GM12878 (cell line): ENCODE data around the gene CSF3R. TPM values are rescaled to one million over a fixed set of nuclear protein-coding genes. Genes with fewer than 3 reads are reported as not detected.

Source experiments
- ETV6 ChIP-seq, 2 experiments: fragments of 450-650 bp in 1 of 2; IDR thresholded peaks in 1 of 2; conservative IDR thresholded peaks in 1 of 2; 2 replicates each; pipeline ENCODE4 v1.6.1; 2014; ENCODE audit warnings: antibody characterized with exemption in 1 of 2, borderline replicate concordance in 1 of 2, low read depth in 1 of 2, mild to moderate bottlenecking in 1 of 2, moderate library complexity in 1 of 2
- NFYA ChIP-seq: IDR thresholded peaks from 2 replicates; pipeline ENCODE4 v1.6.1; 2011; ENCODE audit warnings: low read depth, mild to moderate bottlenecking, low read length, improper control_type of control experiment, borderline replicate concordance
- POLR2A ChIP-seq: IDR thresholded peaks from 2 replicates; pipeline ENCODE4 v1.6.1; 2011; ENCODE audit warnings: low read depth, mild to moderate bottlenecking, low read length
- RAD51 ChIP-seq: fragments of 450-650 bp; IDR thresholded peaks from 2 replicates; pipeline ENCODE4 v1.6.1; 2016; ENCODE audit warnings: moderate library complexity, mild to moderate bottlenecking, inconsistent platforms
- RFX5 ChIP-seq: IDR thresholded peaks from 2 replicates; pipeline ENCODE4 v1.6.1; 2011; ENCODE audit warnings: low read depth, low read length, improper control_type of control experiment
- SMAD5 ChIP-seq: IDR thresholded peaks from 2 replicates; pipeline ENCODE4 v1.6.1; 2016; ENCODE audit warnings: antibody characterized with exemption, low read depth
- SP1 ChIP-seq: IDR thresholded peaks from one replicate; pipeline ENCODE4 v1.6.1; 2011; ENCODE audit warnings: low read depth, low read length
- polyA plus RNA-seq, 11 experiments: library from polyadenylated mRNA; depleted of rRNA in 4 of 11; unstranded in 6 of 11; stranded (reverse) in 5 of 11; fragments of >200 nt; fragmentation: Nextera tagmentation in 4 of 11; fragmentation: Illumina TruSeq in 1 of 11; extraction: Ambion mirVana in 4 of 11; extraction: Trizol in 1 of 11; gene quantifications; 1 replicate in 1 of 11; 2 replicates in 10 of 11; pipeline versions ENCODE4 v1.2.1 to v1.2.3, GENCODE V29; 2011 to 2016; ENCODE audit warnings: inconsistent platforms in 2 of 11, missing spikeins in 2 of 11, low read depth in 1 of 11
- total RNA-seq, 4 experiments: library from RNA; depleted of rRNA in 3 of 4; stranded (reverse); fragments of >200 nt in 3 of 4; fragmentation: Illumina TruSeq in 1 of 4; extraction: Trizol in 1 of 4; gene quantifications; 2 replicates each; pipeline versions ENCODE4 v1.2.1 to v1.2.3, GENCODE V29; 2013 to 2021
- TF ChIP-seq, protein P1 (sequence below): IDR thresholded peaks from 2 replicates; pipeline ENCODE4 v1.6.1; 2012; ENCODE audit warnings: low read depth, low read length, improper control_type of control experiment
- TF ChIP-seq, protein P2 (sequence below): IDR thresholded peaks from 2 replicates; pipeline ENCODE4 v1.6.1; 2012; ENCODE audit warnings: low read length, inconsistent platforms
- TF ChIP-seq, protein P3 (sequence below): fragments of 450-650 bp; IDR thresholded peaks from 2 replicates; pipeline ENCODE4 v1.6.1; 2018; ENCODE audit warnings: mild to moderate bottlenecking, low read depth, moderate library complexity; ENCODE audit not compliant: partially characterized antibody
- TF ChIP-seq, protein P4 (sequence below): IDR thresholded peaks from 2 replicates; pipeline ENCODE4 v1.6.1; 2012; ENCODE audit warnings: improper control_type of control experiment, low read depth, low read length; ENCODE audit not compliant: insufficient replicate concordance
- TF ChIP-seq, protein P5 (sequence below): IDR thresholded peaks from 2 replicates; pipeline ENCODE4 v1.6.1; 2012; ENCODE audit warnings: mild to moderate bottlenecking, low read depth, low read length
- TF ChIP-seq, protein P6 (sequence below): fragments of 450-650 bp; IDR thresholded peaks from 2 replicates; pipeline ENCODE4 v1.6.1; 2016; ENCODE audit warnings: mild to moderate bottlenecking

CSF3R gene
- total and polyA plus RNA-seq, 10 of the 15 experiments (the other 5 are each of a cell fraction or from before 2014, with no cell fraction given) = 0.13 TPM; not detected in 9

DNA sequence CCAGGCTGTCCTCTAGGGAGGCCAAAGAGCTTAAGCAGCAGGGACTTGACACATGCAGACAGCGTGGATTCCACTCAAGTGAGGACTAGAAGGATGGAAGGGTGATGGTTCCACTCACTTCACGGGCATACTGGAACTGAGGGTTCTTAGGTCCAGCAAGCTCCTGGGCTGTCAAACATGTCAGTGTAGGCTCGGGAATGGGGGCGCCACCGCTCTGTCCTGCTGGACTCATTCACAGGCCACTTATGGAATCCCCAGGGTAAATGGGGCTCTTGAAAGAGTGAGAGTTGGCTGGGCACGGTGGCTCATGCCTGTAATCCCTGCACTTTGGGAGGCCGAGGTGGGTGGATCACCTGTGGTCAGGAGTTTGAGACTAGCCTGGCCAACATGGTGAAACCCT lies 27.7 kb upstream of the CSF3R start (continued):
- no peak for TF ChIP-seq NFYA
- TF ChIP-seq, protein P1, sequence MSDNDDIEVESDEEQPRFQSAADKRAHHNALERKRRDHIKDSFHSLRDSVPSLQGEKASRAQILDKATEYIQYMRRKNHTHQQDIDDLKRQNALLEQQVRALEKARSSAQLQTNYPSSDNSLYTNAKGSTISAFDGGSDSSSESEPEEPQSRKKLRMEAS = no peak
- TF ChIP-seq, protein P2, sequence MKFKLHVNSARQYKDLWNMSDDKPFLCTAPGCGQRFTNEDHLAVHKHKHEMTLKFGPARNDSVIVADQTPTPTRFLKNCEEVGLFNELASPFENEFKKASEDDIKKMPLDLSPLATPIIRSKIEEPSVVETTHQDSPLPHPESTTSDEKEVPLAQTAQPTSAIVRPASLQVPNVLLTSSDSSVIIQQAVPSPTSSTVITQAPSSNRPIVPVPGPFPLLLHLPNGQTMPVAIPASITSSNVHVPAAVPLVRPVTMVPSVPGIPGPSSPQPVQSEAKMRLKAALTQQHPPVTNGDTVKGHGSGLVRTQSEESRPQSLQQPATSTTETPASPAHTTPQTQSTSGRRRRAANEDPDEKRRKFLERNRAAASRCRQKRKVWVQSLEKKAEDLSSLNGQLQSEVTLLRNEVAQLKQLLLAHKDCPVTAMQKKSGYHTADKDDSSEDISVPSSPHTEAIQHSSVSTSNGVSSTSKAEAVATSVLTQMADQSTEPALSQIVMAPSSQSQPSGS = no peak
- no peak for TF ChIP-seq ETV6 (conservative IDR thresholded peaks at IDR 0.05 in 1 of 2, IDR thresholded peaks at IDR 0.05 in 1 of 2; ENCODE audit: borderline replicate concordance in 1 of 2, low read depth in 1 of 2)
- no peak for TF ChIP-seq RFX5
- TF ChIP-seq, protein P3, sequence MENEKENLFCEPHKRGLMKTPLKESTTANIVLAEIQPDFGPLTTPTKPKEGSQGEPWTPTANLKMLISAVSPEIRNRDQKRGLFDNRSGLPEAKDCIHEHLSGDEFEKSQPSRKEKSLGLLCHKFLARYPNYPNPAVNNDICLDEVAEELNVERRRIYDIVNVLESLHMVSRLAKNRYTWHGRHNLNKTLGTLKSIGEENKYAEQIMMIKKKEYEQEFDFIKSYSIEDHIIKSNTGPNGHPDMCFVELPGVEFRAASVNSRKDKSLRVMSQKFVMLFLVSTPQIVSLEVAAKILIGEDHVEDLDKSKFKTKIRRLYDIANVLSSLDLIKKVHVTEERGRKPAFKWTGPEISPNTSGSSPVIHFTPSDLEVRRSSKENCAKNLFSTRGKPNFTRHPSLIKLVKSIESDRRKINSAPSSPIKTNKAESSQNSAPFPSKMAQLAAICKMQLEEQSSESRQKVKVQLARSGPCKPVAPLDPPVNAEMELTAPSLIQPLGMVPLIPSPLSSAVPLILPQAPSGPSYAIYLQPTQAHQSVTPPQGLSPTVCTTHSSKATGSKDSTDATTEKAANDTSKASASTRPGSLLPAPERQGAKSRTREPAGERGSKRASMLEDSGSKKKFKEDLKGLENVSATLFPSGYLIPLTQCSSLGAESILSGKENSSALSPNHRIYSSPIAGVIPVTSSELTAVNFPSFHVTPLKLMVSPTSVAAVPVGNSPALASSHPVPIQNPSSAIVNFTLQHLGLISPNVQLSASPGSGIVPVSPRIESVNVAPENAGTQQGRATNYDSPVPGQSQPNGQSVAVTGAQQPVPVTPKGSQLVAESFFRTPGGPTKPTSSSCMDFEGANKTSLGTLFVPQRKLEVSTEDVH = no peak
- TF ChIP-seq, protein P4, sequence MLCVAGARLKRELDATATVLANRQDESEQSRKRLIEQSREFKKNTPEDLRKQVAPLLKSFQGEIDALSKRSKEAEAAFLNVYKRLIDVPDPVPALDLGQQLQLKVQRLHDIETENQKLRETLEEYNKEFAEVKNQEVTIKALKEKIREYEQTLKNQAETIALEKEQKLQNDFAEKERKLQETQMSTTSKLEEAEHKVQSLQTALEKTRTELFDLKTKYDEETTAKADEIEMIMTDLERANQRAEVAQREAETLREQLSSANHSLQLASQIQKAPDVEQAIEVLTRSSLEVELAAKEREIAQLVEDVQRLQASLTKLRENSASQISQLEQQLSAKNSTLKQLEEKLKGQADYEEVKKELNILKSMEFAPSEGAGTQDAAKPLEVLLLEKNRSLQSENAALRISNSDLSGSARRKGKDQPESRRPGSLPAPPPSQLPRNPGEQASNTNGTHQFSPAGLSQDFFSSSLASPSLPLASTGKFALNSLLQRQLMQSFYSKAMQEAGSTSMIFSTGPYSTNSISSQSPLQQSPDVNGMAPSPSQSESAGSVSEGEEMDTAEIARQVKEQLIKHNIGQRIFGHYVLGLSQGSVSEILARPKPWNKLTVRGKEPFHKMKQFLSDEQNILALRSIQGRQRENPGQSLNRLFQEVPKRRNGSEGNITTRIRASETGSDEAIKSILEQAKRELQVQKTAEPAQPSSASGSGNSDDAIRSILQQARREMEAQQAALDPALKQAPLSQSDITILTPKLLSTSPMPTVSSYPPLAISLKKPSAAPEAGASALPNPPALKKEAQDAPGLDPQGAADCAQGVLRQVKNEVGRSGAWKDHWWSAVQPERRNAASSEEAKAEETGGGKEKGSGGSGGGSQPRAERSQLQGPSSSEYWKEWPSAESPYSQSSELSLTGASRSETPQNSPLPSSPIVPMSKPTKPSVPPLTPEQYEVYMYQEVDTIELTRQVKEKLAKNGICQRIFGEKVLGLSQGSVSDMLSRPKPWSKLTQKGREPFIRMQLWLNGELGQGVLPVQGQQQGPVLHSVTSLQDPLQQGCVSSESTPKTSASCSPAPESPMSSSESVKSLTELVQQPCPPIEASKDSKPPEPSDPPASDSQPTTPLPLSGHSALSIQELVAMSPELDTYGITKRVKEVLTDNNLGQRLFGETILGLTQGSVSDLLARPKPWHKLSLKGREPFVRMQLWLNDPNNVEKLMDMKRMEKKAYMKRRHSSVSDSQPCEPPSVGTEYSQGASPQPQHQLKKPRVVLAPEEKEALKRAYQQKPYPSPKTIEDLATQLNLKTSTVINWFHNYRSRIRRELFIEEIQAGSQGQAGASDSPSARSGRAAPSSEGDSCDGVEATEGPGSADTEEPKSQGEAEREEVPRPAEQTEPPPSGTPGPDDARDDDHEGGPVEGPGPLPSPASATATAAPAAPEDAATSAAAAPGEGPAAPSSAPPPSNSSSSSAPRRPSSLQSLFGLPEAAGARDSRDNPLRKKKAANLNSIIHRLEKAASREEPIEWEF = no peak
- TF ChIP-seq, protein P5, sequence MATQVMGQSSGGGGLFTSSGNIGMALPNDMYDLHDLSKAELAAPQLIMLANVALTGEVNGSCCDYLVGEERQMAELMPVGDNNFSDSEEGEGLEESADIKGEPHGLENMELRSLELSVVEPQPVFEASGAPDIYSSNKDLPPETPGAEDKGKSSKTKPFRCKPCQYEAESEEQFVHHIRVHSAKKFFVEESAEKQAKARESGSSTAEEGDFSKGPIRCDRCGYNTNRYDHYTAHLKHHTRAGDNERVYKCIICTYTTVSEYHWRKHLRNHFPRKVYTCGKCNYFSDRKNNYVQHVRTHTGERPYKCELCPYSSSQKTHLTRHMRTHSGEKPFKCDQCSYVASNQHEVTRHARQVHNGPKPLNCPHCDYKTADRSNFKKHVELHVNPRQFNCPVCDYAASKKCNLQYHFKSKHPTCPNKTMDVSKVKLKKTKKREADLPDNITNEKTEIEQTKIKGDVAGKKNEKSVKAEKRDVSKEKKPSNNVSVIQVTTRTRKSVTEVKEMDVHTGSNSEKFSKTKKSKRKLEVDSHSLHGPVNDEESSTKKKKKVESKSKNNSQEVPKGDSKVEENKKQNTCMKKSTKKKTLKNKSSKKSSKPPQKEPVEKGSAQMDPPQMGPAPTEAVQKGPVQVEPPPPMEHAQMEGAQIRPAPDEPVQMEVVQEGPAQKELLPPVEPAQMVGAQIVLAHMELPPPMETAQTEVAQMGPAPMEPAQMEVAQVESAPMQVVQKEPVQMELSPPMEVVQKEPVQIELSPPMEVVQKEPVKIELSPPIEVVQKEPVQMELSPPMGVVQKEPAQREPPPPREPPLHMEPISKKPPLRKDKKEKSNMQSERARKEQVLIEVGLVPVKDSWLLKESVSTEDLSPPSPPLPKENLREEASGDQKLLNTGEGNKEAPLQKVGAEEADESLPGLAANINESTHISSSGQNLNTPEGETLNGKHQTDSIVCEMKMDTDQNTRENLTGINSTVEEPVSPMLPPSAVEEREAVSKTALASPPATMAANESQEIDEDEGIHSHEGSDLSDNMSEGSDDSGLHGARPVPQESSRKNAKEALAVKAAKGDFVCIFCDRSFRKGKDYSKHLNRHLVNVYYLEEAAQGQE = no peak
- no peak for TF ChIP-seq RAD51
- TF ChIP-seq SP1 = no peak
- TF ChIP-seq, protein P6, sequence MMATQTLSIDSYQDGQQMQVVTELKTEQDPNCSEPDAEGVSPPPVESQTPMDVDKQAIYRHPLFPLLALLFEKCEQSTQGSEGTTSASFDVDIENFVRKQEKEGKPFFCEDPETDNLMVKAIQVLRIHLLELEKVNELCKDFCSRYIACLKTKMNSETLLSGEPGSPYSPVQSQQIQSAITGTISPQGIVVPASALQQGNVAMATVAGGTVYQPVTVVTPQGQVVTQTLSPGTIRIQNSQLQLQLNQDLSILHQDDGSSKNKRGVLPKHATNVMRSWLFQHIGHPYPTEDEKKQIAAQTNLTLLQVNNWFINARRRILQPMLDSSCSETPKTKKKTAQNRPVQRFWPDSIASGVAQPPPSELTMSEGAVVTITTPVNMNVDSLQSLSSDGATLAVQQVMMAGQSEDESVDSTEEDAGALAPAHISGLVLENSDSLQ = no peak
- TF ChIP-seq POLR2A = no peak
- TF ChIP-seq SMAD5 = no peak
